Measurements from ENCODE around the gene TBC1D32. TPM values are rescaled to one million over a fixed set of nuclear protein-coding genes. Genes with fewer than 3 reads are reported as not detected.
"Not testable (repeated sequence)": the region's sequence is repeated elsewhere in the genome, so short reads cannot be mapped to it uniquely, and the experiment has no call there.

The TBC1D32 gene
- total RNA-seq, 1 donor from 2014 or later, result 8.9 TPM

DNA sequence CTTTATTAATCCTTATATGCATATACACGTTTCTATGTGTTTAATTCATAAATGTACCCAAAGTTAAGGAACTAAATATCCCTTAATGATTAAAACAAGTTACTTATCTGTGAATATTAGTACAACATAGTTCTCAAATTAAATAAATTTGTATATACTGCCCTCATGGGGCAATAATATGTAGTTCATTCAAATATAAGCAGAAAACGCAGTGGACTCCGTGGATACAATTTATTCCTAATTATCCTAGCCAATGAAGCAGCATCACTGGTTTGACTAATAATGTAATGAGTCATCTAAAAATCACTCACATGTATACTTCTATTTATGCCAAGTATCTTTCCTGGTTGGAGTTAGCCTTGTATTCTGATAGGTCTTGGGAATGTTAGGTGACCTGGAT is 111.6 kb downstream of the TBC1D32 start:
- Histone ChIP-seq H4K20me1 (ENCODE audit: insufficient read depth, low read length) (no peaks in the 10 kb centered on the region), H3K79me2 (ENCODE audit: insufficient read depth, low read length) (no peaks in the 10 kb centered on the region), H3K4me3 (ENCODE audit: insufficient read depth, low read depth, low read length) (no peak overlapping the region), H2AFZ (ENCODE audit: low read depth, low read length) (no peak overlapping the region), H3K36me3 (ENCODE audit: insufficient read depth, low read length) (no peaks in the 10 kb centered on the region), H3K4me2 (ENCODE audit: low read length) (no peak overlapping the region), H3K4me1 (ENCODE audit: insufficient read depth, low read length) (no peaks in the 10 kb centered on the region), H3K9ac (ENCODE audit: low read length) (no peak overlapping the region), H3K27me3 (ENCODE audit: insufficient read depth, low read length) (no peaks in the 10 kb centered on the region), H3K27ac (ENCODE audit: low read depth, low read length) (no peak overlapping the region), H3K9me3 (ENCODE audit: insufficient read depth, low read depth, low read length) (no peaks in the 10 kb centered on the region)
- no peaks in the 10 kb centered on the region for H3K9me3 Mint-ChIP-seq (ENCODE audit: unreplicated experiment)
- H3K36me3 Mint-ChIP-seq (ENCODE audit: low read depth, unreplicated experiment), result no peaks in the 10 kb centered on the region
- DNase-seq (ENCODE audit: low read depth) (peak; percentile 55), FAIRE-seq (no peak)
- TF ChIP-seq, protein P1, sequence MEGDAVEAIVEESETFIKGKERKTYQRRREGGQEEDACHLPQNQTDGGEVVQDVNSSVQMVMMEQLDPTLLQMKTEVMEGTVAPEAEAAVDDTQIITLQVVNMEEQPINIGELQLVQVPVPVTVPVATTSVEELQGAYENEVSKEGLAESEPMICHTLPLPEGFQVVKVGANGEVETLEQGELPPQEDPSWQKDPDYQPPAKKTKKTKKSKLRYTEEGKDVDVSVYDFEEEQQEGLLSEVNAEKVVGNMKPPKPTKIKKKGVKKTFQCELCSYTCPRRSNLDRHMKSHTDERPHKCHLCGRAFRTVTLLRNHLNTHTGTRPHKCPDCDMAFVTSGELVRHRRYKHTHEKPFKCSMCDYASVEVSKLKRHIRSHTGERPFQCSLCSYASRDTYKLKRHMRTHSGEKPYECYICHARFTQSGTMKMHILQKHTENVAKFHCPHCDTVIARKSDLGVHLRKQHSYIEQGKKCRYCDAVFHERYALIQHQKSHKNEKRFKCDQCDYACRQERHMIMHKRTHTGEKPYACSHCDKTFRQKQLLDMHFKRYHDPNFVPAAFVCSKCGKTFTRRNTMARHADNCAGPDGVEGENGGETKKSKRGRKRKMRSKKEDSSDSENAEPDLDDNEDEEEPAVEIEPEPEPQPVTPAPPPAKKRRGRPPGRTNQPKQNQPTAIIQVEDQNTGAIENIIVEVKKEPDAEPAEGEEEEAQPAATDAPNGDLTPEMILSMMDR (IDR thresholded peaks at IDR 0.05; ENCODE audit: insufficient read depth, low read depth, low read length), result peak; percentile 25
- no peak for TF ChIP-seq EZH2 (IDR thresholded peaks at IDR 0.05; ENCODE audit: insufficient read depth, low read length)
- no peaks in the 10 kb centered on the region for H3K27me3 Mint-ChIP-seq (ENCODE audit: low read depth, unreplicated experiment)
- H3K27ac Mint-ChIP-seq (ENCODE audit: unreplicated experiment), result no peak overlapping the region
- no peaks in the 10 kb centered on the region for H3K4me1 Mint-ChIP-seq (ENCODE audit: low read depth, unreplicated experiment)
- H3K4me3 Mint-ChIP-seq (ENCODE audit: unreplicated experiment), result no peak overlapping the region

DNA sequence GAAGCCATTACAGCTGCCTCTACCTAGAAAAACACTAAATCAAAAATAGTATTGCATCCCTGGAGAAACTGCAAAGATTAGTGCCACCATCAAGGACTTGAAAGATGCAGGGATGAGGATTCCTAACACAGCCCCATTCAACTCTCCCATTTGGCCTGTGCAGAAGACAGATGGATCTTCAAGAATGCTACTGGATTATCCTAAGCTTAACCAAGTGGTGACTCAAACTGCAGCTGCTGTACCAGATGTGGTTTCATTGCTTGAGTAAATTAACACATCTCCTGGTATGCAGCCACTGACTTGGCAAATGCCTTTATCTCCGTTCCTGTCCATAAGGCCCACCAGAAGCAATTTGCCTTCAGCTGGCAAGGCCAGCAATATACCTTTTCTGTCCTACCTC is 117.4 kb downstream of the TBC1D32 start:
- Histone ChIP-seq H3K4me2 (ENCODE audit: low read length) (no peak overlapping the region), H3K79me2 (ENCODE audit: insufficient read depth, low read length) (no peaks in the 10 kb centered on the region), H3K4me1 (ENCODE audit: insufficient read depth, low read length) (no peaks in the 10 kb centered on the region), H2AFZ (ENCODE audit: low read depth, low read length) (no peak overlapping the region), H3K27ac (ENCODE audit: low read depth, low read length) (no peak overlapping the region), H3K27me3 (ENCODE audit: insufficient read depth, low read length) (no peaks in the 10 kb centered on the region), H3K4me3 (ENCODE audit: insufficient read depth, low read depth, low read length) (no peak overlapping the region), H3K9ac (ENCODE audit: low read length) (no peak overlapping the region), H3K9me3 (ENCODE audit: insufficient read depth, low read depth, low read length) (peaks cover 12% of the 10 kb centered on the region), H3K36me3 (ENCODE audit: insufficient read depth, low read length) (peaks cover 2% of the 10 kb centered on the region), H4K20me1 (ENCODE audit: insufficient read depth, low read length) (no peaks in the 10 kb centered on the region)
- Mint-ChIP-seq H3K27ac (ENCODE audit: unreplicated experiment) (no peak overlapping the region), H3K27me3 (ENCODE audit: low read depth, unreplicated experiment) (no peaks in the 10 kb centered on the region), H3K9me3 (ENCODE audit: unreplicated experiment) (peaks cover 8% of the 10 kb centered on the region), H3K36me3 (ENCODE audit: low read depth, unreplicated experiment) (peaks cover 12% of the 10 kb centered on the region), H3K4me3 (ENCODE audit: unreplicated experiment) (no peak overlapping the region), H3K4me1 (ENCODE audit: low read depth, unreplicated experiment) (peaks cover 4% of the 10 kb centered on the region)
- DNase-seq (ENCODE audit: low read depth) (peak; percentile 39), FAIRE-seq (no peak)
- no peak for TF ChIP-seq EZH2 (IDR thresholded peaks at IDR 0.05; ENCODE audit: insufficient read depth, low read length)
- TF ChIP-seq, protein P1 (IDR thresholded peaks at IDR 0.05; ENCODE audit: insufficient read depth, low read depth, low read length), result no peak

DNA sequence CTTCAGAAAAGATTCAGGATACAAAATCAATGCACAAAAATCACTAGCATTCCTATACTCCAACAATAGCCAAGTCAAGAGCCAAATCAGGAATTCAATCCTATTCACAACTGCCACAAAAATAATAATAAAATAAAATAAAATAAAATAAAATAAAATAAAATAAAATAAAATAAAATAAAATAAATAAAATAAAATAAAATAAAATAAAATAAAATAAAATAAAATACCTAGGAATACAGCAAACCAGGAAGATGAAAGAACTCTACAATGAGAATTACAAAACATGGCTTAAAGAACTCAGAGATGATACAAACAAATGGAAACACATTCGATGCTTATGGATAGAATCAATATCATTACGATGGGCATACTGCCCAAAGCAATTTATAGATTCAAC is 120.9 kb downstream of the TBC1D32 start:
- H2AFZ ChIP-seq (ENCODE audit: low read depth, low read length); H3K9me3 Mint-ChIP-seq (ENCODE audit: unreplicated experiment); H3K4me3 ChIP-seq (ENCODE audit: insufficient read depth, low read depth, low read length); H3K27ac Mint-ChIP-seq (ENCODE audit: unreplicated experiment); H3K4me2 ChIP-seq (ENCODE audit: low read length); FAIRE-seq; H3K27me3 Mint-ChIP-seq (ENCODE audit: low read depth, unreplicated experiment); H4K20me1 ChIP-seq (ENCODE audit: insufficient read depth, low read length); H3K4me3 Mint-ChIP-seq (ENCODE audit: unreplicated experiment); H3K27me3 ChIP-seq (ENCODE audit: insufficient read depth, low read length); DNase-seq (ENCODE audit: low read depth); H3K9ac ChIP-seq (ENCODE audit: low read length); H3K4me1 ChIP-seq (ENCODE audit: insufficient read depth, low read length); H3K4me1 Mint-ChIP-seq (ENCODE audit: low read depth, unreplicated experiment); H3K27ac ChIP-seq (ENCODE audit: low read depth, low read length); H3K79me2 ChIP-seq (ENCODE audit: insufficient read depth, low read length); H3K36me3 ChIP-seq (ENCODE audit: insufficient read depth, low read length): not testable (repeated sequence)
- peaks cover 12% of the 10 kb centered on the region for H3K36me3 Mint-ChIP-seq (ENCODE audit: low read depth, unreplicated experiment)
- H3K9me3 ChIP-seq (ENCODE audit: insufficient read depth, low read depth, low read length), result peaks cover 12% of the 10 kb centered on the region

All from astrocyte (in vitro differentiated cells and primary cell).